ENCODE results near the gene IGF2BP1.
A peak's percentile ranks its signal among the peaks of the same experiment; 100 is the strongest.
"Not testable (repeated sequence)": the region's sequence is repeated elsewhere in the genome, so short reads cannot be mapped to it uniquely, and the experiment has no call there.

Gene IGF2BP1

GRCh38 chr17:49100601-49101000 lies 103.4 kb downstream of the IGF2BP1 start:
- no peak for DNase-seq (ENCODE audit: low read depth)

GRCh38 chr17:49101054-49101534 lies 103.9 kb downstream of the IGF2BP1 start:
- peak; percentile 98 for DNase-seq (ENCODE audit: low read depth)

- DNase-seq (ENCODE audit: low read depth), result not testable (repeated sequence)
Observed at GRCh38 chr17:49103360-49103759, 106.2 kb downstream of the IGF2BP1 start.

GRCh38 chr17:49104511-49105074 lies 107.4 kb downstream of the IGF2BP1 start:
- peak; percentile 62 for DNase-seq (ENCODE audit: low read depth)

Data from amniotic epithelial cell (primary cell).